Psoas muscle (tissue), 8 donors: Measurements from ENCODE around the gene FUZ. TPM values are rescaled to one million over a fixed set of nuclear protein-coding genes. Genes with fewer than 3 reads are reported as not detected.
A peak's percentile ranks its signal among the peaks of the same experiment; 100 is the strongest.

ENCODE experiments used
- ATAC-seq, 4 donors: fragments of 200-7000 bp; cut with Tn5 transposase; one replicate each; pipeline ENCODE4 v1.9.1; 2020; ENCODE audit warnings: moderate library complexity in 3 of 4, mild to moderate bottlenecking in 2 of 4
- DNase-seq, 2 donors: peaks; one replicate each; pipeline ENCODE4 v3.0.0-alpha.2; 2020
- H3K27ac ChIP-seq: fragments of 200-600 bp; one replicate; pipeline ENCODE4 v1.8.0; 2022
- H3K27me3 ChIP-seq, 3 donors: fragments of 200-600 bp in 1 of 3; one replicate each; pipeline versions ENCODE4 v1.6.1 to v1.8.0; 2013 to 2022; ENCODE audit warnings: low read length in 2 of 3, mild to moderate bottlenecking in 2 of 3, moderate library complexity in 1 of 3; ENCODE audit not compliant: insufficient read depth in 3 of 3
- H3K36me3 ChIP-seq, 2 donors: fragments of 200-600 bp in 1 of 2; one replicate each; pipeline versions ENCODE4 v1.6.1 to v1.8.0; 2013 to 2022; ENCODE audit warnings: low read depth in 1 of 2, mild to moderate bottlenecking in 1 of 2, moderate library complexity in 1 of 2; ENCODE audit not compliant: insufficient read depth in 1 of 2
- H3K4me1 ChIP-seq: fragments of 200-600 bp; one replicate; pipeline ENCODE4 v1.8.0; 2022
- H3K4me3 ChIP-seq: fragments of 200-600 bp; one replicate; pipeline ENCODE4 v1.8.0; 2022; ENCODE audit warnings: mild to moderate bottlenecking
- H3K9me3 ChIP-seq: fragments of 200-600 bp; one replicate; pipeline ENCODE4 v1.8.0; 2022
- CTCF ChIP-seq: fragments of 200-600 bp; IDR thresholded peaks from one replicate; pipeline ENCODE4 v1.8.0; 2022; ENCODE audit warnings: antibody characterized with exemption
- WGBS, 3 donors: extraction: QIAGEN DNeasy Blood & Tissue Kit; methylation state at CpG; one replicate each; pipeline versions ENCODE4 v1.1.6 to v1.1.7; 2013; 5-methylcytosine and 5-hydroxymethylcytosine counted together
- intact Hi-C, 2 donors: fragments of 100-400 bp; cut with DNase I; formaldehyde crosslinking; loops; one replicate each; pipeline versions ENCODE4 v1.11.0 to v1.14.2; 2022
- polyA plus RNA-seq, 3 donors: library from polyadenylated mRNA; stranded (reverse); fragments of 200-250 nt; gene quantifications; one replicate each; pipeline ENCODE4 v1.2.3, GENCODE V29; 2013
- total RNA-seq, 4 donors: library from RNA; stranded (reverse); fragmentation: NEBNext Ultra II Directional in 2 of 4; extraction: Animal tissue kit (Norgen Biotek cat#: 25700) in 2 of 4; gene quantifications; one replicate each; pipeline versions ENCODE4 v1.2.1 to v1.2.4, GENCODE V29; 2021 to 2023
- donor health status: healthy with polysubstance abuse.
- donor health status: DM: no; HTN: no; CAD: no; lungs with moderate emphysema.
- donor health status: Bipolar disorder and iron deficiency.
- donor health status: healthy.
- donor health status: DM: yes; HTN: yes; CAD: no.
- donor health status: DM: no; HTN: no; CAD: no.
- donor health status: DM: no; HTN: no; CAD: no.
- donor health status: DM: yes; HTN: yes; CAD: no.

Gene FUZ
- total and polyA plus RNA-seq, 7 donors, result 15.9 to 38.8 (median 25.5) TPM

GRCh38 chr19:49792829-49793560 is 20.1 kb downstream of the FUZ start:
- Histone ChIP-seq H3K27ac (no peak overlapping the region), H3K4me3 (no peak overlapping the region), H3K27me3 (no peaks in the 10 kb centered on the region), H3K9me3 (no peaks in the 10 kb centered on the region), H3K4me1 (no peaks in the 10 kb centered on the region), H3K36me3 (peaks cover 3 to 83% of the 10 kb centered on the region in 2 donors)
- no peak for TF ChIP-seq CTCF
- no peak for DNase-seq
- WGBS, 3 donors, result 92 to 95% (median 92%) methylated on average over 21 to 22 of the region's 22 CpGs
- ATAC-seq, result peak in 2 of 4 donors; percentile 5 to 8
- intact Hi-C loops, result no loop called here

- peaks cover 3 to 82% of the 10 kb centered on the region in 2 donors for H3K36me3 ChIP-seq
Measured at GRCh38 chr19:49791776-49792445, 21.2 kb downstream of the FUZ start.

GRCh38 chr19:49790866-49791265 is 22.2 kb downstream of the FUZ start:
- DNase-seq, result peak; percentile 41 to 59
- intact Hi-C loops, result no loop called here

More at GRCh38 chr19:49791776-49792445, 21.2 kb downstream of the FUZ start:
- ATAC-seq, result no peak
- intact Hi-C loops, result no loop called here
- H3K4me1 ChIP-seq, result no peaks in the 10 kb centered on the region
- H3K4me3 ChIP-seq, result no peak overlapping the region
- no peak overlapping the region for H3K27ac ChIP-seq
- TF ChIP-seq CTCF, result no peak
- H3K27me3 ChIP-seq, result no peaks in the 10 kb centered on the region
- H3K9me3 ChIP-seq, result no peaks in the 10 kb centered on the region
- WGBS, 3 donors, result 95 to 96% (median 96%) methylated on average over 12 to 26 of the region's 26 CpGs
- no peak for DNase-seq

GRCh38 chr19:49788857-49789256 is 24.2 kb downstream of the FUZ start:
- 81 to 85% (median 81%) methylated on average over 10 of the region's 10 CpGs for WGBS, 3 donors
- Histone ChIP-seq H3K36me3 (peaks cover 3 to 69% of the 10 kb centered on the region in 2 donors), H3K27ac (no peak overlapping the region), H3K9me3 (no peaks in the 10 kb centered on the region), H3K27me3 (no peaks in the 10 kb centered on the region), H3K4me3 (no peak overlapping the region), H3K4me1 (no peaks in the 10 kb centered on the region)
- TF ChIP-seq CTCF, result no peak
- DNase-seq (no peak), ATAC-seq (no peak)
- intact Hi-C loops, result no loop called here

More at GRCh38 chr19:49790866-49791265, 22.2 kb downstream of the FUZ start:
- Histone ChIP-seq H3K27ac (no peak overlapping the region), H3K4me3 (no peak overlapping the region), H3K36me3 (peaks cover 3 to 73% of the 10 kb centered on the region in 2 donors), H3K4me1 (no peaks in the 10 kb centered on the region), H3K27me3 (no peaks in the 10 kb centered on the region), H3K9me3 (no peaks in the 10 kb centered on the region)
- no peak for TF ChIP-seq CTCF
- no peak for ATAC-seq
- 56 to 68% (median 61%) methylated on average over 9 of the region's 9 CpGs for WGBS, 3 donors
